GM12878 (cell line): ENCODE measurements around the gene PSMC6. TPM values are rescaled to one million over a fixed set of nuclear protein-coding genes. Genes with fewer than 3 reads are reported as not detected.

Experiments
- BACH1 ChIP-seq: fragments of 450-650 bp; IDR thresholded peaks from 2 replicates; pipeline ENCODE4 v1.6.1; 2017; ENCODE audit warnings: mild to moderate bottlenecking, borderline replicate concordance
- BHLHE40 ChIP-seq, 2 experiments: fragments of 450-650 bp in 1 of 2; IDR thresholded peaks; 2 replicates each; pipeline ENCODE4 v1.6.1; 2011 to 2017; ENCODE audit warnings: low read depth in 2 of 2, borderline replicate concordance in 1 of 2, improper control_type of control experiment in 1 of 2, low read length in 1 of 2, mild to moderate bottlenecking in 1 of 2
- BRCA1 ChIP-seq: IDR thresholded peaks from 2 replicates; pipeline ENCODE4 v1.6.1; 2011; ENCODE audit warnings: low read depth, low read length, improper control_type of control experiment
- KDM1A ChIP-seq: fragments of 200-600 bp; sonication (generic); IDR thresholded peaks from 2 replicates; pipeline ENCODE4 v1.6.1; 2016; ENCODE audit warnings: borderline replicate concordance
- NRF1 ChIP-seq: conservative IDR thresholded peaks from 2 replicates; pipeline ENCODE4 v1.6.1; 2011; ENCODE audit warnings: mild to moderate bottlenecking, low read depth, low read length, improper control_type of control experiment
- POLR2A ChIP-seq: IDR thresholded peaks from 2 replicates; pipeline ENCODE4 v1.6.1; 2011; ENCODE audit warnings: low read depth, mild to moderate bottlenecking, low read length
- POLR2AphosphoS5 ChIP-seq: IDR thresholded peaks from 2 replicates; pipeline ENCODE4 v1.6.1; 2011; ENCODE audit warnings: mild to moderate bottlenecking, low read length, inconsistent platforms
- RB1 ChIP-seq: fragments of 450-650 bp; formaldehyde crosslinking; IDR thresholded peaks from 2 replicates; pipeline ENCODE4 v1.6.1; 2017; ENCODE audit warnings: mild to moderate bottlenecking, borderline replicate concordance
- RFX5 ChIP-seq: IDR thresholded peaks from 2 replicates; pipeline ENCODE4 v1.6.1; 2011; ENCODE audit warnings: low read depth, low read length, improper control_type of control experiment
- SIN3A ChIP-seq: IDR thresholded peaks from 2 replicates; pipeline ENCODE4 v1.6.1; 2012; ENCODE audit warnings: low read depth, low read length, improper control_type of control experiment
- SP1 ChIP-seq: IDR thresholded peaks from one replicate; pipeline ENCODE4 v1.6.1; 2011; ENCODE audit warnings: low read depth, low read length
- STAT1 ChIP-seq: fragments of 450-650 bp; conservative IDR thresholded peaks from 2 replicates; pipeline ENCODE4 v1.6.1; 2014; ENCODE audit warnings: antibody characterized with exemption, mild to moderate bottlenecking
- TCF12 ChIP-seq: IDR thresholded peaks from 2 replicates; pipeline ENCODE4 v1.6.1; 2011; ENCODE audit warnings: low read depth, mild to moderate bottlenecking, low read length
- YBX1 ChIP-seq: fragments of 450-650 bp; IDR thresholded peaks from 2 replicates; pipeline ENCODE4 v1.6.1; 2016; ENCODE audit warnings: antibody characterized with exemption
- YY1 ChIP-seq: IDR thresholded peaks from 2 replicates; pipeline ENCODE4 v1.6.1; 2011; ENCODE audit warnings: low read depth, mild to moderate bottlenecking, low read length
- ZNF24 ChIP-seq: fragments of 450-650 bp; IDR thresholded peaks from 2 replicates; pipeline ENCODE4 v1.6.1; 2017; ENCODE audit warnings: antibody characterized with exemption, mild to moderate bottlenecking
- polyA plus RNA-seq, 11 experiments: library from polyadenylated mRNA; depleted of rRNA in 4 of 11; unstranded in 6 of 11; stranded (reverse) in 5 of 11; fragments of >200 nt; fragmentation: Nextera tagmentation in 4 of 11; fragmentation: Illumina TruSeq in 1 of 11; extraction: Ambion mirVana in 4 of 11; extraction: Trizol in 1 of 11; gene quantifications; 1 replicate in 1 of 11; 2 replicates in 10 of 11; pipeline versions ENCODE4 v1.2.1 to v1.2.3, GENCODE V29; 2011 to 2016; ENCODE audit warnings: inconsistent platforms in 2 of 11, missing spikeins in 2 of 11, low read depth in 1 of 11
- total RNA-seq, 4 experiments: library from RNA; depleted of rRNA in 3 of 4; stranded (reverse); fragments of >200 nt in 3 of 4; fragmentation: Illumina TruSeq in 1 of 4; extraction: Trizol in 1 of 4; gene quantifications; 2 replicates each; pipeline versions ENCODE4 v1.2.1 to v1.2.3, GENCODE V29; 2013 to 2021
- TF ChIP-seq, protein P1 (sequence below): fragments of 450-650 bp; IDR thresholded peaks from 2 replicates; pipeline ENCODE4 v1.6.1; 2016; ENCODE audit warnings: mild to moderate bottlenecking

Gene PSMC6
- total and polyA plus RNA-seq, 10 of the 15 experiments (the other 5 are each of a cell fraction or from before 2014, with no cell fraction given), result 71.4 to 192 (median 153) TPM

DNA sequence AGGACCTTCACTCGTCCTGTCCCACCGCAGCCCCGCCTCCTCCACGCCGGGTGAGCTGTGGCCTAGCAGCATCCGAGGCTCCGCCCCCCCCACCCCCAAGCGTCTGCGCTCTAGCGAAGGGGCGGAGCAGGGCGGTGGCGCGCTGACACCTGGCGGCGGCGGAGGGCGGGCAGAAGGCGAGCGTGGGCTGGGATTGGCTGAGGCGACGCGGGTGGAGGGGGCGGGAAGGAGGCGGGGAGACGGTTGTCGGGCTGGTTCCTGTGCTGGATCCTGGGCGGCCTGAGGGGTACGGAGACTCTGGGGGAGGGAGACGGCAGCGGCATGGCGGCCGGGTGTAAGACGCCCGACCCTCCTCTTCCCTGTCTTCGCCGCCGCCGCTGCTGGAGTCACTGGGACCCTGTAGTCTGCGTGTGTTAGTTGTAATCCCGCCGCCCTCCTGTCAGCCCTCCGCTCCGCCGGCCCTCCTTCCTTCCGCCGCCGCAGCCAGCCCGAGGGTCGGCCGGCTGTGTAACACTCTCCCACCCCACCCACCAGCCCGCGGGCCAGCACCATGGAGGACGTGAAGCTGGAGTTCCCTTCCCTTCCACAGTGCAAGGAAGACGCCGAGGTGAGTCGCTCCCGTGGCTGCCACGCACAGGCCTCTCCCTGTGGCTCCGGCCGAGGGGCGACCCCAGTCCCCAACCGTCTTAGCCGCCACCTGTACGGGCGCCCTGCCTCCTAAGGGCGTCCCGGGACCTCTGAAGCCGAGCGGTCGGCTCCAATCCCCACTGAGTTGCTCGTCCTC, 23.1 kb downstream of the PSMC6 start, which contains the start of gene STYX (continued):
- TF ChIP-seq RB1, result 0 out of 2 replicates have a peak, but pooled peaks have one; percentile 26
- TF ChIP-seq POLR2A, result peak; percentile 96
- no peak for TF ChIP-seq BRCA1
- peak; percentile 0; the same call in 1 of the 2 replicates for TF ChIP-seq TCF12
- TF ChIP-seq, protein P1, sequence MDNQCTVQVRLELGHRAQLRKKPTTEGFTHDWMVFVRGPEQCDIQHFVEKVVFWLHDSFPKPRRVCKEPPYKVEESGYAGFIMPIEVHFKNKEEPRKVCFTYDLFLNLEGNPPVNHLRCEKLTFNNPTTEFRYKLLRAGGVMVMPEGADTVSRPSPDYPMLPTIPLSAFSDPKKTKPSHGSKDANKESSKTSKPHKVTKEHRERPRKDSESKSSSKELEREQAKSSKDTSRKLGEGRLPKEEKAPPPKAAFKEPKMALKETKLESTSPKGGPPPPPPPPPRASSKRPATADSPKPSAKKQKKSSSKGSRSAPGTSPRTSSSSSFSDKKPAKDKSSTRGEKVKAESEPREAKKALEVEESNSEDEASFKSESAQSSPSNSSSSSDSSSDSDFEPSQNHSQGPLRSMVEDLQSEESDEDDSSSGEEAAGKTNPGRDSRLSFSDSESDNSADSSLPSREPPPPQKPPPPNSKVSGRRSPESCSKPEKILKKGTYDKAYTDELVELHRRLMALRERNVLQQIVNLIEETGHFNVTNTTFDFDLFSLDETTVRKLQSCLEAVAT, result peak; percentile 53; the same call in 1 of the 2 replicates
- peak; percentile 84 for TF ChIP-seq SP1
- no peak for TF ChIP-seq YBX1
- no peak for TF ChIP-seq SIN3A
- TF ChIP-seq BHLHE40 (IDR thresholded peaks at IDR 0.05; ENCODE audit: borderline replicate concordance in 1 of 2, low read depth in 2 of 2, low read length in 1 of 2), result peak; percentile 17 to 31; a peak in 1 of 4 replicates
- peak; percentile 88 for TF ChIP-seq YY1
- peak; percentile 42 for TF ChIP-seq BACH1
- TF ChIP-seq RFX5, result 0 out of 2 replicates have a peak, but pooled peaks have one; percentile 44
- TF ChIP-seq POLR2AphosphoS5, result peak; percentile 82; the same call in 1 of the 2 replicates
- TF ChIP-seq NRF1, result peak; percentile 47
- no peak for TF ChIP-seq KDM1A
- TF ChIP-seq STAT1, result no peak
- no peak for TF ChIP-seq ZNF24
